ENCODE measurements around the gene AHR.

- no peak for TF ChIP-seq HOXA7 (CRISPR knock-in tag; IDR thresholded peaks at IDR 0.05; ENCODE audit: borderline replicate concordance)
- no peak for TF ChIP-seq ZSCAN4 (tag by site-specific recombination; IDR thresholded peaks at IDR 0.05)
- no peak for TF ChIP-seq TRIM28 (IDR thresholded peaks at IDR 0.05; ENCODE audit: borderline replicate concordance, low read length)
- TF ChIP-seq CTCF (tag by site-specific recombination; IDR thresholded peaks at IDR 0.05), result no peak
- no peak for TF ChIP-seq ZNF621 (tag by site-specific recombination; IDR thresholded peaks at IDR 0.05)
Measured at GRCh38 chr7:17359610-17360009, 61.2 kb downstream of the AHR start.
